Effector CD8-positive, alpha-beta T cell (primary cell): Measurements from ENCODE around the gene SMOC1.
"Not testable (repeated sequence)": the region's sequence is repeated elsewhere in the genome, so short reads cannot be mapped to it uniquely, and the experiment has no call there.

ENCODE experiments used
- DNase-seq: peaks from one replicate; lab custom pipeline; 2025; lab: John Stamatoyannopoulos, UW

The SMOC1 gene

DNA sequence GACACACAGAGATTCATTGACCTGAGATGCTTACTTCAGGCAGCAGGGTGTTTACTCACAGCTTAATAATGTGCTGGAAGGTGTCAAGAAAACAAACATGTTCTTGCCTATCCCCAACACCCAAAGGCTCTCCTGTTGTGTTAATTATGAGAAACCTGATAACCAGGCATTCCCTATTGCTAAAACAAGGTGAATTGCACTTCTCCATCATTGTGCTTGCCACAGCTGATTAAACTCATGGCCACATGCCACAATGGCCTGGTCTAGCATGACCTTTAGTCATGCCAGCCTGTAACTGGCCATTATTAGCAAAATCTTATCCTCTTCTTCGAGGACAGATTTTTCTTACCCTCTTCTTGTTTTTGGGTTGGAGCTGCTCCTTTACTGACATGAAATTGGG, 21.4 kb downstream of the SMOC1 start:
- DNase-seq = no peak

DNA sequence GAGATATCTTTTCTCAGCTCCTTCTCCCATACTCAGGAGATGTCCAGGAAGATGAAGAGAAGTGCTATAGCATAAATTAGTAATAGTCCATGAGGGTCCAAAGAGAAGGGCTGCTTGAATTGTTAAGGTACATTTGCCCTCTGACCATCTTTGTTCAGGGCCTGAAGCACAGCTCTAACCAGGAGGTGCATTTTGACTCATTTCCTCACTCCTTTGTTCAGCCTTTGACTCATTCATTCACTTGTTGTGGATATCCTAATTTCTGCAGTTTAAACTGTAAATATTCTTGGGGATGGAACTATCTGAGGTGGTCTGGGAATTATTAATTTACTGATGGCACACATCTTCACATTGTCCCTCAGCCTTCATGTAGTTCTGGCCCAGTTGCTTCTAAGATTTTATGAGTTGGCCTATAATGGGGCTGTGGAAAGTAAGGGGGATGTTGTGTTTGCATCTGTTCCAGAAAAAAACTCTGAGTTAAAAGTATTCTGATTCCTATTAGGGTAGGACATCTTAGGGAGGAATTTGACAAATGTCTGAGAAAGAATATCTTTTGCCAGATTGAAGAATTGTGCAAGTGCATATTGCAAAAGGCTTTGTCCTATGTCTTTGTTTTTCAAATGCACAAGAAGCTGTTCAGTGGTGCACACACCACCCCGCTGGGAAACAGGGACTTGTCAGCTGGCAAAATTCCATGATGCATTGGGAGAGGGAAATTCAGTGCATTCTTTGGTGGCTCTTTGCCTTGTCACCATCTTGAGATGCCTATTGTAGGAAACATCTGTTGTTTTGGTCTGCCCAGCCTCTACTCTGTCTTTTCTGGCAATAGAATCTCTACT, 22.1 kb downstream of the SMOC1 start:
- DNase-seq = no peak

DNA sequence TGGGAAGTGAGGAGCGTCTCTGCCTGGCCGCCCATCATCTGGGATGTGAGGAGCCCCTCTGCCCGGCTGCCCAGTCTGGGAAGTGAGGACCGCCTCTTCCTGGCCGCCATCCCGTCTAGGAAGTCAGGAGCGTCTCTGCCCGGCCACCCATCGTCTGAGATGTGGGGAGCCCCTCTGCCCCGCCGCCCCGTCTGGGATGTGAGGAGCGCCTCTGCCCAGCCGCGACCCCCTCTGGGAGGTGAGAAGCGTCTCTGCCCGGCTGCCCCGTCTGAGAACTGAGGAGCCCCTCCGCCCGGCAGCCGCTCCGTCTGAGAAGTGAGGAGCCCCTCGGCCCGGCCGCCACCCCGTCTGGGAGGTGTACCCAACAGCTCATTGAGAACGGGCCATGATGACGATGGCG, 23.8 kb downstream of the SMOC1 start:
- DNase-seq = not testable (repeated sequence)

DNA sequence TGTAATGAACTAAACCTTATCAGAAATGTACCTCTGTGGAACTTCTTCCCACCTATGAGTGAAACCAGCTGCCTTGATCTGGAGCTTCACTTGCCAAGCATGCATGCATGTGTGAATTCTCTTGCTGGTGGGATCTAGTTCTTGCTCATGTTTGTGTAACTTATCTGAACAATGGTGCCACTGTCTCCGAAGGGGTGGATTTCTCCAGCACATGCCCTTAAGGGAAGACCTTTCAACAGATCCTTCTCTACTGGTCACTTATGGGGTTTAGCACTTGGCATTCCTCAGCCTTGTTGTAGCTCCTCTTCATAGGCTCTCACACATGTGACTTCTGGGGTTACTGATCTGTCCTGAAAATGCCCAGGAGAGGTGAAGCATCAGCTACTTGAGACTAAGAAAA, 25.0 kb downstream of the SMOC1 start:
- DNase-seq = no peak

DNA sequence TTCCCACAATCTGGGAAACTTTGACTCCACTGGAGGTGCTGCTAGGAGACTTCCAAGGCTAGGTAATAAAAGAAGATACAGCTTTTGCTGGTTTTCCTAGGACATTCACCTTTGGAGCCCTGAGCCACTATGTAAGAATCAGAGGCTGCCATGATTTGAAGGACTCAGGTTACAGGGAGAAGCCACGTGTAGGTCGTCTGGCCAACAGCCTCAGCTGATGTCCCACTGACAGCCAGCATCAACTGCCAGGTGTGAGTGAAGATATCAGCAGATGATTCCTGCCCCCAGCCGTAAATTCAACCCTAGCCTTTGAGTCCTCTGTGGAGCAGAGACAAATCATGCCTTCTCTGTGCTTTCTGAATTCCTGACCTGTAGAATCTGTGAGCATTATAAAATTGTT, 27.0 kb downstream of the SMOC1 start:
- DNase-seq = no peak

DNA sequence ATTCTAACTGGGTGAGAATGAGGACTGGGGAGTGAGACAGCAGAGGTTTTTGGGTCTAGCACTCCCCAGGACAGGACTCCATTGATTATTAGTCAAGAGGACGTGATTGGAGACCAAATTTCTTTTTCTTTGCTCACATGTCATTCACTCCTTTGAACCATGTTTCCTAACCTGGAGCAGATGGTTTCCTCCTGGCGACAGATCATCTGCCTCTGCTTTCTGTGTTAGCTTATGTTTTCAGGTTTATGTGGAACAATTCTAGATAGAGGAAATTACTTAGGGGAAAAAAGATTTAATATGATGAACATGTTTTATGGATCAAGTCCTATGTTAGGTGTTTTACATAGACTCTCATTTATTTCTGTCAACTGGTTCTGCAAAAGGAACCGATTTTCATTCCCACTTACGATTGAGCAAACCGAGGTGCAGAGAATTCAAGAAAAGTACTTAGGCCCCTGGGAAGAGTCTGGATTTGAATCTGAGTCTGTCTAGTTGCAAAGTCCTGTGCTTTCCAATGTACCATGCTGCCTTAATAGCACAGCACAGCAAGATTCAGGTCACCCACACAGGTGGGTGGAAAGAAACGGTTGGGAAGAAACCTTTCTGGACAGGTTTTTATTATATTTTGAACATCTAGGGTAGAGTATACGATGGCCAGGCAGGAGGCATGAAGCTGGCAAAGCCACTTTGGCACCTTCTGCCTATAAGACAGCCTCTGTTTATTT, 30.8 kb downstream of the SMOC1 start:
- DNase-seq = no peak

DNA sequence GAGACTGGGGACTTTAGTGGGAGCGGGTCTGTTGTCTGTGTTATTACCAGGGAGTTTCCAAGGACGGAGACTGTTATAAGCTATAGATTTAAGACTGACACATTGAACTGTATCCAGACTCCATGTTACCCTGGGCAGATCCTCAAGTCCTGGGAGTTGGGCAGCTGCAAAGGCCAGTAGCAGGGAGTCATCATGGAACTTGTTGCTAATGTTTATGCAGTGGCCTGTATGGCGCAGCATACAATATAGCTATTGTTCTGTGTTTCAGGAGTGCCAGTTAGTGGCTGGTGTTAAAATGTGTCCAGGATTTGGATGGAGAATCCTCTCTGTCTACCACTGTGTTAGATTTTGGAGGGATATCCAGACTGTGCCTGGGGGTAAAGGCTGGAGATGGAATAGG, 31.7 kb downstream of the SMOC1 start:
- DNase-seq = no peak

DNA sequence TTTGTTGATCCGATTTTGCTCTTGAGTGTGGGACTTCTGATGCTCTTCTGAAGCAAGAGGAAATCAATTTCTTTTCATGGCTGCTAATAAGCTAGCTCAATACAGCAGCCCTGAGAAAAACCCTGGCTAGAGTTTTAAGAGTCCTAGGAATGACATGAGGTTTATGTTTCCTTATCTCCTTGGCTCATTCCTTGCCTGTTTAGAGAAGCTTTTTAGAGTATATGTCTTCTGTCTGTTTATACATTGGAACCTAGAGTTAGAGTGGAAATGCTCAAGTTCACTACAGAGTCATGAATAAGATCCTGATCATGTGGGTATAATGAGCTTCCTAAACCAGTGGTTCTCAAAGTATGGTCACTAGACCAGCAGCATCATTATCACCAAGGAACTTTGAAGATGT, 34.5 kb downstream of the SMOC1 start:
- DNase-seq = no peak

DNA sequence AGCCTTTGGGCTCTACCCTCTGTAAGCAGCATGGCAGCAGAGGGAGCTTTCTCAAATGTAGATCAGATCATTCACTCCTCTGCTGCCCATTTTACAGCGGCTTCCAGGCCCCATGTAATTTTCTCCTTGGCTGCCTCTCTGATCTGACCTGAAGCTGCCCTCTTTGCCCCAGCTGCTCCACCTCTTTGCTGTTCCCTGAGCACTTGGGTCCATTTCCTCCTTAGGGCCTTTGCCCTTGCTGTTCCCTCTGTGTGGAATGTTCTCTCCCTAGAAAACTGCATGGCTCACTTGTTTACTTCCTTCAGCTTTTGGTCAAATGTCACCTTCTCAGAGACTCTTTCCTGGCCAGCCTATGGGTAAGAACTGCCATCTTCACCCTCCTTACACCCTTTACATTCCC, 37.2 kb downstream of the SMOC1 start:
- no peak for DNase-seq

DNA sequence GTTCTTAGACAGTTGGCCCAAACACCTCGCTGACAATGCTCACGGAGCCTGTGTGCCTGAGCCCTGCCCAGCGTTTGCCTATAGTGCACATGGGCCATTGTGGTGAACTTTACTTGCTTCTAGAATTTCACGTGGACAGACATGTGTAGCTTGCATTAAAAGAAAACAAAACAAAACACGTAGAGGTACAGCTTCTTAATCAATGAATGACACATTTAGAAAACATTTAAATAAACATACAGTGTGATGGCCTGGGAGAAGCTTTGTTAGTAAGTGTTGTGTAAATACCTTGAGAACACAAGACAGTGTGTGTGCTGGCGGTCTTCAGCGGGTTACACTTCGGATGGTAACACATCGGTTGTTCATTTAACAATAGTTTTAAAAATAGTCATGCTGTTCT, 38.1 kb downstream of the SMOC1 start:
- DNase-seq = no peak

DNA sequence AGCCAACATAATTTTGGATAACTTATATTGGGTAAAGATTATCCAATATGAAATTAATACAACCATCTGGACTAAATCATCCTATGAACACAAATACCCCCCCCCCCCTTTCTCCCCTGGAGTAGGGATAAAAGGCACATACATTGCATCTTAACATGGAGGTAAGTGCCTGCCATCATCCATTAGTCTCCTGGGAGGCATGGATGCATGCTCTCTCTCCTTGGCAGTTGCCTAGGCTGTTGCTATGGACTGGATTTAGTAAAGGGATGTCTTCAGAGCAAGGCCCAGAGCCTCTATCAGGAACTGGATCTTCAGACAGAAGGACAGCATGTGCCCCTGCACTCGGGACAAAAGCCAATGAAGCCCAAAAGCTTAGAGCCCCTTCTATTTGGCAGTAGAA, 40.6 kb downstream of the SMOC1 start:
- no peak for DNase-seq

DNA sequence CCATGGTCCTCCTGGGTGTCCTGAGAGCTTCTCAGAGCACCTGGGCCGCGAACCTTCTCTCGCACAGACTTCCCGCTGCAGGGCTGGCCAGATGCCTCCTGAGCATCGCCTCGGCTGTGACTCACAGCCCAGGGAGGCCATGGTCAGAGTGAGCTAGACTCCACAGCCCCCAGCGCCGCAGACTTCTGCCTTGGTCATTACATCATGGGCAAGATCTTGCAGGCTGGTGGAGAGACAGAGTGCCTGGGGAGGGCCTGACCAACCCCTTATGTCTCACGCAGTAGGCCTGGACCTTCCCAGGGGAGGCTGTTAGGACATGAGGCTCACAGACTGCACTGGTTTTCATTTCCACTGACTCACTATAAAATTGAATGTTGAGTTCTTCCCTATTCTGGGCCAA, 41.8 kb downstream of the SMOC1 start:
- no peak for DNase-seq

DNA sequence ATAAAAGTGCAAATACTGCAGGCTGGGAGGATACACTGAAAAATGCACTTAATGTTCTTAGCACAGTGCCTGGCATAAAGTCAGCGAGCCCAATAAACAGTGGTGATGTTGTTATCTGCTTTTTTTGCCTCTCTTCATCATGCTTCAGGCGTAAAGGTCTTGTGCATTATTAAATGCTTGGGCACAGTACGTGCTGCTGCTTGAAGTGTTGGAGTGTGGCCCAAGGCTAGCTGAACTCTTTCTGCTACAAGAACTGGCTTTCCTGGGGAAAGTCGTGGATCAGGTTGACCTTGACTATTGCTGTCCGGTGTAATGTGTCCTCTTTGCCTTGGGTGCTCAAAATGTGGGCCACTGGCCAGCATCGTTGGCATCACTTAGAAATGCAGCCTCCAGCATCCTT, 43.0 kb downstream of the SMOC1 start:
- no peak for DNase-seq

DNA sequence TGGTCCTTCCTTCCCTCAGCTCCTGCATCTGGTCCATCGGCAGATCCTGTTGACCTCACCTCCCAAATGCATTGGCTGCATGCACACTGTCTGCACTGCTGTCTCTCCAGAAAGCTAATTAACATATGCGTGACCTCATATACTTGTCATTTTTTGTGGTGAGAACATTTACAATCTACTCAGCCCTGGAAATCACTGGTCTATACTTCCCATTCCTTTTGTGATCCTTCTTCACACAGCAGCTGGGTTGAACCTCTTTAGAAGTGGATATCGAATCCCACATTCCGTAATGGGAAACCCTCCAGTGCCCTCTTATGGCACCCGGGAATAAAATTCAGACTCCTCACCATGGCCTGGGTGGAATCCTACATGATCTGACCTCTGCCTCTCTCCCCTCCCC, 45.0 kb downstream of the SMOC1 start:
- DNase-seq = no peak

DNA sequence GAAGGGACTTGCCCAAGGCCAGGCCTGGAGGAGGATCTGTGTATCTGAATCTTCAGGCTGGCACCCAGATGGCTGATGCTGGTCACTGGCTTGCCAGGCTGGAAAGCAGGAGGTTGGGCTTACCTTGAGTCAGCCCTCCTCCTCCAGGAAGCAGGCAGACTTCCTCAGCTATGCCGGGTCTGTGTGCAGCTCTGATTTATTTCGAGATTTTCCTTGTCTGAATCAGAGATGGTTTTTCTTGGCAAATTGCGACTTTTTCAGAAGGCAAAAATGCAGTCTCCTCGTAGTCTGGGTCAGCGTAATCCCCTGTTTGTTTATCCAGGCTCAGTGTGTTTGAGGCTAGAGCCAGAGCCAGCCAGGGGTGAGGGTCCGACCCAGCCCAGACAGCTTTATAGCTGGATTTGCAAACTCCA, 48.9 kb downstream of the SMOC1 start:
- no peak for DNase-seq

DNA sequence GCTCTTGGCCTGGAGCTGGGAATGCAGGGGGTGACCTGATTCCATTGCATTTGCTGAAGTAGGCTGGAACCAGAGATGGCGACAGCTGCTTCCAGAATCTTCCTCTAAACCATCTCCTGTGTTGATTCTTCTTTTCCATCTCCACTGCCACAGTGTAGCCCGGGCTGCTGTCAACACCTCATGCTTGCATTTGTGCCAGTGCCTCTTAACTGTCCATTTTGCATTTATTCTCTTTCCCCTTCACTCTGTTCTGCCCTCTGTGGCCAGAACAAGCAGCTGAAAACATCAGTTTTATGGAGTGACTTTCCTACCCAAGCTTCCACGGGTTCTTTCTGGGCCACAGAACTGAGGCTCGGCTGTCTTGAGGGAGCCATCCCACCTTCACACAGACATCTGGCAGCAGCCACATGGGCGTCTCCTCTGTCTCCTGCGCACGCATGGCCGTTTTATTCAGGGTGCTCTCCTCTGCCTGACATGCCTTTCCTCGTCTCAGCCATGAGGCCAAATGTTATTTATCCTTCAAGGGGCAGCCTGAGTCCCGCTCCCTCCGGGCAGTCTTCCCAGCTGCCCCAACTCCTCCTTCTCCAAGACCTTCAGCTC, 51.7 kb downstream of the SMOC1 start:
- no peak for DNase-seq

DNA sequence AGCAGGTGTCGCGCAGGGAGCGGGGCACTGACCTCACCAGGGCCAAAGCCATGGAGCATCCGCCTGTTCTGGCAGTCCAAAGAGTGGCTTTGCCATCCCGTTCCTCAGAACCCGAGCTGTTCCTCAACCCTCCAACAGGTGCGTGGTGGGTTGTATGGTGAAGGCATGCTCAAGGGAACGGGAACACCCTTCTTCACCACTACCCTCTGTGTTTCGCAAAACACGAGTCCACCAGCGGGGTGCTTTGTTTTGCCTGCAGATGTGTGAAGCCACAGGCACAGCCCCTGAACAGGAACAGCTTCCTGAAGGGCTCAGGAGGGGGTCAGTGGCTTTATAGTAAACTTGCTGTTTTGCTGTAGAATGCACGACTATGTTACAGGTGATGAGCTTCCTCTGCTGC, 52.7 kb downstream of the SMOC1 start:
- no peak for DNase-seq

DNA sequence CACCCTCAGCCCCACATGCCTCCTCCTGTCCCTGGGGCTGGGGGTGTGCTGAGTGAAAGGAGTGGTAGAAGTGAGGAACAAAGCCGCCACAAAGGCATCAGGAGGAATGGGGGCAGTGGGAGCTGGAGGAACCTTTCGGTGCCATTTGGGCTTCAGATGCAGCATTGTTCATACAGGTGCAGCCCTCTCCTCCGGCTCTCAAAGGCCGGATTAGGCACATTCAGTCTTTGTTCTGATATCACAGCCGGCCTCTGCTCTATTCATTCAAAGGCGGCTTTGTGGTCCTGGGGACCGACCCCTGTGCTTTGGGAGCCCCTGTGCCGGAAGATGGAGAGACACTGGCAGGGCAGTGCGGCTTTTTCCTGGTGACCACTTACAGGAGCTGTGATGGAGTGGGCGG, 53.2 kb downstream of the SMOC1 start:
- no peak for DNase-seq

DNA sequence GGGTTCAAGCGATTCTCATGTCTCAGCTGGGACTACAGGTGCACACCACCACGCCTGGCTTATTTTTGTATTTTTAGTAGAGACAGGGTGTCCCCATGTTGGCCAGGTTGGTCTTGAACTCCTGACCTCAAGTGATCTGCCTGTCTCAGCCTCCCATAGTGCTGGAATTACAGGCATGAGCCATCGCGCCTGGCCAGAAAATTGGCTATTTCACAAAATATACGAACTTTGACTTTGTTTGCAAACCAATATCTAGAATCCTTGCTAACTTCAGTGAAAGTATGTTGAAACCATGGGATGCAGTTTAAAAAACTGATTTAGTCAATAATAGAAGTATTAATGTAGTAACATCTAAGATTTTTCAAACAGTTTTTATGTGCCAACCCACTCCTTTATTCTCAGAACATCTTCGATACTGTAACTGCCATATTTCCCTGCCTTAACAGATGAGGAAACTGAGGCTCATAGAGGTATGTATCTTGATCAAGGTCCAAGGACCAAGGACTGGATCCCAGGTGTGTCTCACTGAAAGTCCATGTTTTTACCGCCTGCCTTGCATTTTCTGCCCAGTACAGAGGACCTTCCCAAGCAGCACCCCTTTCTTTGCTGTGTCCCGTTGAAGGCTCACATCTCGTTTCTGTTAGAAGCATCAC, 54.5 kb downstream of the SMOC1 start:
- no peak for DNase-seq

DNA sequence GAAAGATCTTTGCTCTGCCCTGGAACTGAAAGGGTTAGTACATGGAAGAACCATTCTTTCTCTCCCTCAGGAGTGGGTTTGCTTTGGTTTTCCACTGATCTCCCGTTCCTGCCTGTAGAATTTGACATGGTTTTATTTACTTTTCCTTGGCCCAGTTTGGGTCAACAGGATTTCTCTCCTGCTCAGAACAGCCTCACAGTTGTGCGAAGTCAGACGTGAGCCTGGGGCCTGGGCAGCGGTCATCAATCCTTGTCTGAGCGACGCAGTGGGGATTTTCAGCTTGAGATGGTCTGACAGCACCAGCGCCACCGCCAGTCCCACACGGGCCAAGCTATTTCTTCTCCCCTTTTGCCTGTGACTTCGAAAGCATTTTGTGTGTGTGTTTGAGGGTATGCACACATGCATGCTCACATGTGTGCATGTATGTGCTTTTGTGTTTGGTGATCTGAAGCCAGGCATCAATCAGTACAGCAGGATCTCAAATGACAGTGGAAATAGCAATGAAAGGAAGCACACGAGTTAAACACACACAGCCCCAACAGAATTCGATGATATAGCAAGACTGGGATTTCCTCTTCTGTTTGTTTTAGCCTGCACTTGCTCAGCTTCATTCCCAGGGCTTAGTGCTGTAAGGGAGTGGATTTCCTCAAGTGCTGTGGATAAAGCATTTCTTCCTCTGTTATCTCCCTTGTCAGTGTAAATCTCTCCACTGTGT, 58.3 kb downstream of the SMOC1 start:
- no peak for DNase-seq

DNA sequence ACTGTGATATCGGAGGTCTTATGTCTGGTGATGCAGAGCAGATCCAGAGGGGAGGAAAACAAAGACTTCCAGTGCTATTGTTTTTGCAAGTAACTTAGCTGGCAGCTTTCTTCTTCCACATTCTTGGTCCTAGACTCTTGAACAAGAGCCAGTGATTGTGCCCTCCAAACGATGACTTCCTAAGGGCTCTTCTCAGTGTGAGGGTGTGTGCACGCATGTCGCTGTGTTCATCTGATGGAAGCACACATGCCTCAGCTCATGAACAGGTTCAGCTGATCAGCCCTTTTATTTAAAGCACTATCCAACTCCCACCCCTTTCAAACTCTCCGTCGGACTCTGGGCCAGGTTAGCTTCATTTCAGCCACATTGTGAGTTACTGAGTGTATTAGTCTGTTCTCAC, 59.5 kb downstream of the SMOC1 start:
- DNase-seq = no peak
